Measurements from ENCODE around the gene CARD14. TPM values are rescaled to one million over a fixed set of nuclear protein-coding genes. Genes with fewer than 3 reads are reported as not detected.

The CARD14 gene
- total and polyA plus RNA-seq, 2 donors (not counting 1 experiment from before 2014, with no cell fraction given), result not detected

- WGBS (ENCODE audit: insufficient coverage), result 100% methylated on average over 1 of the region's 3 CpGs
- Mint-ChIP-seq H3K27me3 (peaks cover 4% of the 10 kb centered on the region), H3K4me3 (no peak overlapping the region), H3K4me1 (no peaks in the 10 kb centered on the region), H3K9me3 (ENCODE audit: insufficient read depth) (no peaks in the 10 kb centered on the region), H3K27ac (no peak overlapping the region)
- Histone ChIP-seq H3K79me2 (ENCODE audit: control insufficient read depth, insufficient read depth, low read length) (no peaks in the 10 kb centered on the region), H3K27me3 (replicated peaks in 1 of 4; ENCODE audit: control extremely low read depth in 1 of 4, control insufficient read depth in 3 of 4, insufficient read depth in 4 of 4, low read length in 3 of 4) (peaks cover 0 to 2% (median 0%) of the 10 kb centered on the region in 4 experiments), H3K4me2 (replicated peaks; ENCODE audit: low read depth, low read length, poor library complexity, severe bottlenecking) (no peak overlapping the region), H3K36me3 (replicated peaks in 1 of 2; ENCODE audit: control extremely low read depth in 1 of 2, control insufficient read depth in 1 of 2, extremely low read depth in 1 of 2, insufficient read depth in 2 of 2, low read length in 1 of 2) (peaks cover 0 to 29% of the 10 kb centered on the region in 2 experiments), H3K4me3 (ENCODE audit: control extremely low read depth in 1 of 5, extremely low read depth in 1 of 5, insufficient read depth in 1 of 5, low read depth in 2 of 5, low read length in 4 of 5) (no peak overlapping the region), H2AFZ (ENCODE audit: insufficient read depth, low read depth, low read length, poor library complexity, severe bottlenecking) (no peak overlapping the region), H4K20me1 (ENCODE audit: control insufficient read depth, insufficient read depth, low read length, poor library complexity, severe bottlenecking) (no peaks in the 10 kb centered on the region), H3K9me3 (ENCODE audit: control extremely low read depth in 1 of 3, control insufficient read depth in 2 of 3, insufficient read depth in 1 of 3, low read length in 2 of 3) (no peaks in the 10 kb centered on the region), H3K27ac (ENCODE audit: low read length in 2 of 2) (no peak overlapping the region), H3K4me1 (ENCODE audit: control insufficient read depth in 2 of 2, insufficient read depth in 2 of 2, low read length in 2 of 2) (no peaks in the 10 kb centered on the region), H3K9ac (ENCODE audit: low read length) (no peak overlapping the region)
- DNase-seq (no peak), ATAC-seq (ENCODE audit: low read depth) (no peak)
- intact Hi-C loops (cut with micrococcal nuclease), result no loop called here
- ChIA-PET POLR2A (no interaction called here), CTCF (no interaction called here)
- no peak for TF ChIP-seq EZH2 (IDR thresholded peaks at IDR 0.05; ENCODE audit: borderline replicate concordance, insufficient read depth, low read depth, low read length, poor library complexity, severe bottlenecking)
- TF ChIP-seq, protein P1, sequence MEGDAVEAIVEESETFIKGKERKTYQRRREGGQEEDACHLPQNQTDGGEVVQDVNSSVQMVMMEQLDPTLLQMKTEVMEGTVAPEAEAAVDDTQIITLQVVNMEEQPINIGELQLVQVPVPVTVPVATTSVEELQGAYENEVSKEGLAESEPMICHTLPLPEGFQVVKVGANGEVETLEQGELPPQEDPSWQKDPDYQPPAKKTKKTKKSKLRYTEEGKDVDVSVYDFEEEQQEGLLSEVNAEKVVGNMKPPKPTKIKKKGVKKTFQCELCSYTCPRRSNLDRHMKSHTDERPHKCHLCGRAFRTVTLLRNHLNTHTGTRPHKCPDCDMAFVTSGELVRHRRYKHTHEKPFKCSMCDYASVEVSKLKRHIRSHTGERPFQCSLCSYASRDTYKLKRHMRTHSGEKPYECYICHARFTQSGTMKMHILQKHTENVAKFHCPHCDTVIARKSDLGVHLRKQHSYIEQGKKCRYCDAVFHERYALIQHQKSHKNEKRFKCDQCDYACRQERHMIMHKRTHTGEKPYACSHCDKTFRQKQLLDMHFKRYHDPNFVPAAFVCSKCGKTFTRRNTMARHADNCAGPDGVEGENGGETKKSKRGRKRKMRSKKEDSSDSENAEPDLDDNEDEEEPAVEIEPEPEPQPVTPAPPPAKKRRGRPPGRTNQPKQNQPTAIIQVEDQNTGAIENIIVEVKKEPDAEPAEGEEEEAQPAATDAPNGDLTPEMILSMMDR (IDR thresholded peaks at IDR 0.05), result no peak
Measured at GRCh38 chr17:80130992-80131391, 38.8 kb upstream of the CARD14 start.

- CTCF ChIA-PET, result no interaction called here
- intact Hi-C loops (cut with micrococcal nuclease), result no loop called here
- ATAC-seq (ENCODE audit: low read depth), result no peak
- Histone ChIP-seq H3K4me1 (ENCODE audit: control insufficient read depth in 2 of 2, insufficient read depth in 2 of 2, low read length in 2 of 2) (no peaks in the 10 kb centered on the region), H3K27me3 (replicated peaks in 1 of 4; ENCODE audit: control extremely low read depth in 1 of 4, control insufficient read depth in 3 of 4, insufficient read depth in 4 of 4, low read length in 3 of 4) (no peaks in the 10 kb centered on the region), H2AFZ (ENCODE audit: insufficient read depth, low read depth, low read length, poor library complexity, severe bottlenecking) (no peak overlapping the region), H3K79me2 (ENCODE audit: control insufficient read depth, insufficient read depth, low read length) (no peaks in the 10 kb centered on the region), H3K4me3 (ENCODE audit: control extremely low read depth in 1 of 5, extremely low read depth in 1 of 5, insufficient read depth in 1 of 5, low read depth in 2 of 5, low read length in 4 of 5) (no peak overlapping the region), H3K9me3 (ENCODE audit: control extremely low read depth in 1 of 3, control insufficient read depth in 2 of 3, insufficient read depth in 1 of 3, low read length in 2 of 3) (no peaks in the 10 kb centered on the region), H3K36me3 (replicated peaks in 1 of 2; ENCODE audit: control extremely low read depth in 1 of 2, control insufficient read depth in 1 of 2, extremely low read depth in 1 of 2, insufficient read depth in 2 of 2, low read length in 1 of 2) (peaks cover 0 to 50% of the 10 kb centered on the region in 2 experiments), H3K4me2 (replicated peaks; ENCODE audit: low read depth, low read length, poor library complexity, severe bottlenecking) (no peak overlapping the region), H3K9ac (ENCODE audit: low read length) (no peak overlapping the region), H4K20me1 (ENCODE audit: control insufficient read depth, insufficient read depth, low read length, poor library complexity, severe bottlenecking) (no peaks in the 10 kb centered on the region), H3K27ac (ENCODE audit: low read length in 2 of 2) (no peak overlapping the region)
- Mint-ChIP-seq H3K27ac (no peak overlapping the region), H3K4me3 (no peak overlapping the region), H3K4me1 (no peaks in the 10 kb centered on the region), H3K27me3 (no peaks in the 10 kb centered on the region), H3K9me3 (ENCODE audit: insufficient read depth) (no peaks in the 10 kb centered on the region)
- POLR2A ChIA-PET, result interaction anchor here (0.6 kb wide), 1 partner anchor 51 kb away, joined by 4 read pairs; no protein-coding TSS in a partner anchor
- 98% methylated on average over 5 of the region's 5 CpGs for WGBS (ENCODE audit: insufficient coverage)
- no peak for DNase-seq
- TF ChIP-seq, protein P1 (IDR thresholded peaks at IDR 0.05), result no peak
- no peak for TF ChIP-seq EZH2 (IDR thresholded peaks at IDR 0.05; ENCODE audit: borderline replicate concordance, insufficient read depth, low read depth, low read length, poor library complexity, severe bottlenecking)
Measured at GRCh38 chr17:80132906-80133625, 36.8 kb upstream of the CARD14 start.

All from B cell (primary cell).